Left hindlimb (tissue), 1 donor: Measurements from ENCODE around the gene CDH16.

Source experiments
- DNase-seq: peaks from one replicate; pipeline ENCODE4 v3.0.0-alpha.2; 2018

The CDH16 gene

GRCh38 chr16:66869424-66869823 lies 49.3 kb downstream of the CDH16 start:
- no peak for DNase-seq

- no peak for DNase-seq
Measured at GRCh38 chr16:66863707-66864106, 55.0 kb downstream of the CDH16 start.

GRCh38 chr16:66862023-66862520 lies 56.6 kb downstream of the CDH16 start:
- DNase-seq = no peak

GRCh38 chr16:66859397-66860068 lies 59.2 kb downstream of the CDH16 start:
- DNase-seq = no peak

GRCh38 chr16:66858740-66859396 lies 59.8 kb downstream of the CDH16 start:
- DNase-seq = no peak
